Upper lobe of left lung (tissue), 4 donors: ENCODE measurements around the gene SLC6A13.

Experiments used
- POLR2AphosphoS5 ChIP-seq, 2 donors: sonication (generic); formaldehyde crosslinking; IDR thresholded peaks; one replicate each; pipeline ENCODE4 v1.5.1; 2017; ENCODE audit warnings: antibody characterized with exemption in 2 of 2
- TF ChIP-seq, protein P1 (sequence below), 6 experiments: fragments of 450-650 bp in 4 of 6; fragments of 200-600 bp in 2 of 6; sonication (generic) in 2 of 6; IDR thresholded peaks; one replicate each; pipeline ENCODE4 v1.5.1; 2016 to 2019; ENCODE audit warnings: antibody characterized with exemption in 6 of 6

DNA sequence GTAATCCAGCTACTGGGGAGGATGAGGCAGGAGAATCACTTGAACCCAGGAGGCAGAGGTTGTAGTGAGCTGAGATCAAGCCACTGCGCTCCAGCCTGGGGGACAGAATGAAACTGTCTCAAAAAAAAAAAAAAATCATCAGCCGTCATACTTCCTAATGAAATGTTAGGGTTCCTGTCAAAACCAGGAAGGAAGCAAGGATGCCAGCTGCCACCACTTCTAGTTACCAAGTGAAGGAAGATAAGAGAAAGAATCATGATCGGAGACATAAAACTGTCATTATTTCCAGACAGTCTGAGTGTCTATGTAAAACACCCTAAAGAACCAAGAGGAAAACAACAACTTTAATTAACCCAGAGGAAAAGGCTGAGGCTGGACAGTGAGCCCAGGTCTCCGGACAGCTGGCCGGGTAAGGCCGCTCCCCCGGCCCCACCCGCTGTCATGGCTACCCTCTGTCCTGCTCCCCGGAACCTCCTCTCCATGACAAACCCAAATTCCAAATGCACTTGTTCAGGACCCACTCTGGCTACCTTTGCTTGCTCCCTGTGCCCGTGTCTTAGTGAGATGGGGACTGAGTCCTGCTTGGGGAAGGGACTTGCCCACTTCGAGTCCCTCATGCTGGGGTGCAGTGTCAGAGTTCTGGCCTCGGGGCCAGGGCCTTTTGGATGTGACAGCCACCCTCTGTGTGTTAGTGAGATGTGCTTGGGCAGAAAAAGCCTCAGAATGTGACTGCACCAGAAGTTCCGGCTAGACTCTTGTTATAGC is 77.6 kb downstream of the SLC6A13 start:
- TF ChIP-seq, protein P1, sequence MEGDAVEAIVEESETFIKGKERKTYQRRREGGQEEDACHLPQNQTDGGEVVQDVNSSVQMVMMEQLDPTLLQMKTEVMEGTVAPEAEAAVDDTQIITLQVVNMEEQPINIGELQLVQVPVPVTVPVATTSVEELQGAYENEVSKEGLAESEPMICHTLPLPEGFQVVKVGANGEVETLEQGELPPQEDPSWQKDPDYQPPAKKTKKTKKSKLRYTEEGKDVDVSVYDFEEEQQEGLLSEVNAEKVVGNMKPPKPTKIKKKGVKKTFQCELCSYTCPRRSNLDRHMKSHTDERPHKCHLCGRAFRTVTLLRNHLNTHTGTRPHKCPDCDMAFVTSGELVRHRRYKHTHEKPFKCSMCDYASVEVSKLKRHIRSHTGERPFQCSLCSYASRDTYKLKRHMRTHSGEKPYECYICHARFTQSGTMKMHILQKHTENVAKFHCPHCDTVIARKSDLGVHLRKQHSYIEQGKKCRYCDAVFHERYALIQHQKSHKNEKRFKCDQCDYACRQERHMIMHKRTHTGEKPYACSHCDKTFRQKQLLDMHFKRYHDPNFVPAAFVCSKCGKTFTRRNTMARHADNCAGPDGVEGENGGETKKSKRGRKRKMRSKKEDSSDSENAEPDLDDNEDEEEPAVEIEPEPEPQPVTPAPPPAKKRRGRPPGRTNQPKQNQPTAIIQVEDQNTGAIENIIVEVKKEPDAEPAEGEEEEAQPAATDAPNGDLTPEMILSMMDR (IDR thresholded peaks at IDR 0.05) = no peak
- no peak for TF ChIP-seq POLR2AphosphoS5 (IDR thresholded peaks at IDR 0.05)
